DMS153 treated with DMSO at 0.1 percent for 48 hours (cell line): Measurements from ENCODE around the gene HYCC1.
"Not testable (repeated sequence)": the region's sequence is repeated elsewhere in the genome, so short reads cannot be mapped to it uniquely, and the experiment has no call there.

Source experiments
- DNase-seq: peaks from one replicate; lab custom pipeline; 2025; ENCODE audit not compliant: unreplicated experiment; lab: John Stamatoyannopoulos, UW

Gene HYCC1

DNA sequence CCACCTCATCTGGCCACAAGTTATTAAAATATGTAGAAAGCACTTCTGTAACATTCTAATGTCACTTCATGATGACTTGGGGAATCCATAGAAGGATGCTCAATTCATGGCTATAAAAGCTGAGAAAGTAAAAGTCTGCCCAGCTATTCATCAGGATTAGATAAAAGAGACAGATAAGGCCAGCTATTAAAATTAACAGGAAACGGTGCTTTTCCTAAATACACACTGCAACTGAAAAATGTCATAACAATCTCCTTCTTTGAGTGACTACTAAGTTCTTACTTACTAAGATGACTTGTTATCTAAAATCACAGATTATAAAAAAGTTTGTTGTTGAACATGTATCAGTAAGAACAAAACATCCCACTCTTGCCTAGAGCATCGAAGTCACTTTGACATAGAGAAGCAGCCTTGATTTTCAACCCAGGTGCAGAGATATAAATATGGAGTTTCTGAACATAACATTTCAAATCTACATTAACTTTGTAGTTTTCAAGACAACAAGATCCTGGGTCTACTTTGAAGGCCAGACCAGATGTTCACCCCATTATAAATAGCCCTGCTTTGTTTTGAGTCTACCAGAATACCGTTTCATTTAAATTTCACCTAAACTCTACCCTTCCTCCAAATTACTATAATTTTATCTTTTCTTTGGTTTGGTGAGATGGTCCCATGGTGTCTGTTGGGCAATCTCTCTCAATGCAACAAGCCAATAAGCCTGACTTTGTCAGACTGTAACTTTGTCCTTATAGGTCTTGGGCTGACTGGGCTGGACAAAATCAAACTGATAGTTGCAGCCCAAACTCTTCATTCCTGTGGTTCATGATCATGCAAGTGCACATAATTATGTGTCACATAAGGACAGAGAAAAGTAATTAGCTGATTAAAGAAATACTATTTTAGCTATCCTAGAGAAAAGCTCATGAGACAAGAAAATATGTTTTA is 24.0 kb downstream of the HYCC1 start:
- DNase-seq, result no peak

DNA sequence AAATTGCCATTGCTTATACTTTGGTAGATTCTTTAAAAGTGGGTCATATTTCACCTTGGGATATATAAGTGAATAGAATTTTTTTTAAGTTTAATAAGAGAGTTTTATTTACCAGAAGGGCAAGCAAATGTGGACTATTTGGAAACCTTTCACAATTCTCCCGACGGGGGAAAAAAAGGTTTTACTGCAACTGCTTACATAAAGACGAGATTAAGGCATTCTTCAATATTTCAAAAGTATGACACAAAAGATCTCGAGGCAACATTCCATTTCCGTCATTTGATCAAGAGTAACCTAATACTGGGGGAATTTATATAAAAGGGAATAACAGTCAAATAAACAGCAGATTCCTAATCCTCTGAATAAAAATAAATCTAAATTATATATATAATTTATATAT is 28.5 kb downstream of the HYCC1 start:
- DNase-seq, result no peak

DNA sequence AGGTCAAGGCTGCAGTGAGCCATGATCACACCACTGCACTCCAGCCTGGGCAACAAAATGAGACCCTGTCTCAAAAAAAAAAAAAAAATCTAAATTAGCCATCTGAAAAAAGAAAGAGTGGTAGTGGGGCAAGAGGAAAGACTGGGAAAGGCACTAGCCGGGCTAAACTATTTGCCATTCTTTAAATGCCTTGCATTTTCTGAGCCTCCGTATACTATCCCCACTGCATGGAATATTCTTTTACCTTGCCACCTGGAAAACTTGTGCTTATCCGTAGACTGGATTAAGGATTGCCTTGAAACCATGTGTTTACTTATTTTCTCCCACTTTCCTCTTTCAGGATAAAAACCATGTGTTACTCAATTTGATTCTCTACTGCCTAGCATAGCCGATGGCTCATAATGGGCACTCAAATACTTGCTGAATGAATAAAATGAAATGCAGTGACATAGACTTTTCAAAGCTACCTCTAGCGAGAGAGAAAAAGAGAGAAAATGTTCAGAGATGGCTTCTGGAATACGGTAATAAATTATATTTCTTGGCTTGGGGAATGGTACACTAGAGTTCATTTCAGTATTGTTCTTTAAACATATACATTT is 30.6 kb downstream of the HYCC1 start:
- no peak for DNase-seq

DNA sequence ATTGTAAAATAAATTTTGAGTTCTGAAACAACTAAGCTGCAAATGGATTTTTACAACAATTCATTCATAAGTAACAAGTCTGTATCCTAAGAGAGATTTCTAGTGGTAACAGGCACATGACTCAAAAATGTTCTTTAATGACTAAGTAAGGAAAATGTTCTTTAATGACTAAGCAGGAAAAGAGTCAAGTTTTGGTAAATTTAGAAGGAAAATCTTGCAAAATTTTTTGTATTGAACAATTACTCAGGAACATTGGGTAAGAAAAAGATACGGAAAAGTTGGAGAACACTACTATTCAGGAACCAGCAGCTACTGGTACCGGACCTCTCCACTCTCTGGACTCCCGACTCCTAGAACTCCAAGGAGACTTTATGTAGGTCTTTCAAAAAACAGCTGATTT is 33.5 kb downstream of the HYCC1 start:
- no peak for DNase-seq

DNA sequence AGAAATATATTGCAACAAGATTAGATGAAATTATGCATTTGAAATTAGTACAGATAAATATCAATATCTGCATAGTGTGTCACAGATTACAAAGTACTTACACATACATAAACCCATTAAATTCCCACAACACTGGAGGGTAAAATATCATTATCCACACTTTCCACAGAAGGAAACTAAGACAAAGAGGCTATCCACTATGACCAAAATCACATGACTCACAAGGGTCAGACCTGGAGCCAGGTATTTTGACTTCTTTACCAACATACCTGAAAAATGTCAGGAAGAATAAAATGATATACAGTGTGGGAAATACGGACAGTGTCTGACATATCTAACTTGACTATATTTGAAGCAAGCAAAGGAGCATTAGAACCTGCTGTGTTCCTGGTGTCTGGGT is 34.1 kb downstream of the HYCC1 start:
- DNase-seq, result no peak

DNA sequence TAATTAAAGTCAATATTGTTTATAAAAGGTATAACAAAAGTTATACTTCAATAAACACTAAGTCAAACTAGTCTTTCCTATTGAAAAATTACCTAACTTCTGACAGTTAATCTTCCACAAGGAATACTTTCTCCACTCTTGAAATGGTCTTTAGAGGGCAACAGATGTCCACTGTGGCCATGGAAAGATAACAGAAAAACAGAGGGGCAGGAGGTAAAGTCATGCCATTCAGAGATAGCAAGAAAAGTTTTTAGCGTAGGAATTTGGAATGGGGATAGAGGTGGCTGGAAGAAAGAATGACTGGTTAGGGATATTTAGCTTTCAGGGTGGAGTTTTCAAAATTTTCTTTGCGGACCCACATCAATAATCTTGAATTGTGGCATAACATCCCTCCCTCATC is 34.7 kb downstream of the HYCC1 start:
- no peak for DNase-seq

DNA sequence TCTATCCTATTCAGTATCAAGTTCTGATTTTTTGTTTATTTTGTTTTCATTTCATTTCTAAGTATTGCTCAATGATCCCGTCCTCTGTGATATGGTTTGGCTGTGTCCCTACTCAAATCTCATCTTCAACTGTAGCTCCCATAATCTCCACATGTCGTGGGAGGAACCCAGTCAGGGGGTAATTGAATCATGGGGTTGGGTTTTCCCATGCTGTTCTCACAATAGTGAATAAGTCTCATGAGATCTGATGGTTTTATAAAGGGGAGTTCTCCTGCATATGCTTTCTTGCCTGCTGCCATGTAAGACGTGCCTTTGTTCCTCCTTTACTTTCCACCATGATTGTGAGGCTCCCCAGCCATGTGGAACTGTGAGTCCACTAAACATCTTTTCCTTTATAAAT is 39.3 kb downstream of the HYCC1 start:
- not testable (repeated sequence) for DNase-seq

DNA sequence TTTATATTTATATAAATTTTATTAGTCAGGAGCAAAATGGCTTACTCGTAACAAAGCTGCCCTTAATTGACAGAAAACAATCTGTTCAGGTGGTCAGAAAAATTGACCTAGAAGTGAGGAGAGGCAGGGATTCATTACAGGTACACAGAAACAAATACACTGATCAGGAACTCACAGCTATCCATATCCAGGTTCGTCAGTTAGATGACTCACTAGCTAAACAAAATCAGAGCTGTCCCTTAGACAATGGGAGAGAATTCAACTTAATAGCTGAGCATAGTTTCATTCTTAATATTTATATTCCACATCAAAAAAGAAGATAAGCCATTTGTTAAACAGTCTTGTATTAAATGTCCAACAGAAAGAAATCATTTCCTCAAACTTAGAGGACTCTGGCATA is 41.7 kb downstream of the HYCC1 start:
- no peak for DNase-seq

DNA sequence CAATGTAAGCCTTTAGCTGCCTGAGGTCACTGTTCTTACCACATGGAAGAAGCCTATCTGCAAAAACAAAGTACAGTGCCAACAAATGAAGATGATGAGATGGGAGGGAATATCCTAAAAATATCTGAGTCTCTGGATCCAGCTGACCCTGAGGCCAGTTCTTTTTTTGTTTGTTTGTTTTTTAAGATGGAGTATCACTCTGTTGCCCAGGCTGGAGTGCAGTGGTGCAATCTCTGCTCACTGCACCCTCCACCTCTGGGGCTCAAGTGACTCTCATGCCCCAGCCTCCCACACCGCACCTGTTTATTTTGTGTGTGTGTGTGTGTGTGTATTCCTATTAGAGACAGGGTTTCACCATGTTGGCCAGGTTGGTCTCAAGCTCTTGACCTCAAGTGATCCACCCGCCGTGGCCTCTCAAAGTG is 44.9 kb downstream of the HYCC1 start:
- DNase-seq, result no peak
